Thoracic aorta (tissue), 2 donors: ENCODE results near the gene BCL2L11. TPM values are rescaled to one million over a fixed set of nuclear protein-coding genes. Genes with fewer than 3 reads are reported as not detected.

Experiments used
- ATAC-seq: fragments of 150-250 bp; one replicate; pipeline ENCODE4 v1.8.0; 2017; ENCODE audit warnings: low read depth; ENCODE audit not compliant: insufficient number of reproducible peaks, low FRiP score
- DNase-seq: peaks from one replicate; pipeline ENCODE4 v3.0.0-alpha.2; 2020; ENCODE audit warnings: low spot score
- H3K27ac ChIP-seq, 2 donors: fragments of 200-600 bp; sonication (generic); 1 replicate in 1 of 2; 2 replicates in 1 of 2; pipeline ENCODE4 v1.5.1; 2016; ENCODE audit warnings: mild to moderate bottlenecking in 2 of 2, moderate library complexity in 2 of 2
- H3K27me3 ChIP-seq: fragments of 200-600 bp; sonication (generic); replicated peaks from 2 replicates; pipeline ENCODE4 v1.6.0; 2016; ENCODE audit warnings: mild to moderate bottlenecking; ENCODE audit not compliant: insufficient read depth
- H3K36me3 ChIP-seq: fragments of 200-600 bp; sonication (generic); one replicate; pipeline ENCODE4 v1.5.1; 2016
- H3K4me1 ChIP-seq, 2 donors: fragments of 200-600 bp; sonication (generic); 1 replicate in 1 of 2; 2 replicates in 1 of 2; pipeline versions ENCODE4 v1.5.1 to v1.6.0; 2016; ENCODE audit warnings: low read depth in 2 of 2, mild to moderate bottlenecking in 1 of 2; ENCODE audit not compliant: control insufficient read depth in 1 of 2
- H3K4me3 ChIP-seq: fragments of 200-600 bp; sonication (generic); 2 replicates; pipeline ENCODE4 v1.5.1; 2016; ENCODE audit warnings: mild to moderate bottlenecking
- H3K9me3 ChIP-seq: fragments of 200-600 bp; sonication (generic); 2 replicates; pipeline ENCODE4 v1.5.1; 2016
- total RNA-seq, 2 donors: library from RNA; depleted of rRNA; stranded (reverse); fragments of >200 nt; gene quantifications; one replicate each; pipeline versions ENCODE4 v1.1.0 to v1.2.3, GENCODE V29; 2016
- TF ChIP-seq, protein P1 (sequence below): fragments of 200-600 bp; sonication (generic); IDR thresholded peaks from one replicate; pipeline ENCODE4 v1.5.1; 2019; ENCODE audit warnings: antibody characterized with exemption

The BCL2L11 gene
- total RNA-seq, 2 donors from 2014 or later: 16.4 to 17.4 TPM

DNA sequence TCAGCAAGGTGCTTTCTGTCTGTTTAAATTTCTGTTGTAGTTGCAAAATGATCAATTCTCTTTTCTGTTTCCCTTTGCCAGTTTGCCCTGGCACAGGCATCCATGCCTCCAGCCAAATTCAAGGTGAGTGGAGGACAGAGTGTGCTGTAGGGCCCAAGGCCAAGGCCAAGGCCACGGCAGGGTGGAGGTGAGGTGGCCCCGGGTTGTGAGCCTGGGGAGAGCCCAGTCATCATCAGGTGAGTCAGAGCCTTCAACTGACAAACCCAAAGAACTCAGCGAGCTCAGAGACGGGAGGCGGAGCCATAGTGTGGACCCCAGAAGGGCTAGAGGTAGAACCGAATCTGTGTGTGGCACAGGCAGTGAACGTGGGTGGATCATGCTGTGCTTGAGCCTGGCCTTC lies 55.7 kb downstream of the BCL2L11 start:
- Histone ChIP-seq H3K27me3 (no peaks in the 10 kb centered on the region), H3K9me3 (no peaks in the 10 kb centered on the region), H3K27ac (no peak overlapping the region), H3K4me3 (no peak overlapping the region), H3K36me3 (no peaks in the 10 kb centered on the region), H3K4me1 (no peaks in the 10 kb centered on the region)
- no peak for ATAC-seq
- TF ChIP-seq, protein P1, sequence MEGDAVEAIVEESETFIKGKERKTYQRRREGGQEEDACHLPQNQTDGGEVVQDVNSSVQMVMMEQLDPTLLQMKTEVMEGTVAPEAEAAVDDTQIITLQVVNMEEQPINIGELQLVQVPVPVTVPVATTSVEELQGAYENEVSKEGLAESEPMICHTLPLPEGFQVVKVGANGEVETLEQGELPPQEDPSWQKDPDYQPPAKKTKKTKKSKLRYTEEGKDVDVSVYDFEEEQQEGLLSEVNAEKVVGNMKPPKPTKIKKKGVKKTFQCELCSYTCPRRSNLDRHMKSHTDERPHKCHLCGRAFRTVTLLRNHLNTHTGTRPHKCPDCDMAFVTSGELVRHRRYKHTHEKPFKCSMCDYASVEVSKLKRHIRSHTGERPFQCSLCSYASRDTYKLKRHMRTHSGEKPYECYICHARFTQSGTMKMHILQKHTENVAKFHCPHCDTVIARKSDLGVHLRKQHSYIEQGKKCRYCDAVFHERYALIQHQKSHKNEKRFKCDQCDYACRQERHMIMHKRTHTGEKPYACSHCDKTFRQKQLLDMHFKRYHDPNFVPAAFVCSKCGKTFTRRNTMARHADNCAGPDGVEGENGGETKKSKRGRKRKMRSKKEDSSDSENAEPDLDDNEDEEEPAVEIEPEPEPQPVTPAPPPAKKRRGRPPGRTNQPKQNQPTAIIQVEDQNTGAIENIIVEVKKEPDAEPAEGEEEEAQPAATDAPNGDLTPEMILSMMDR: no peak
- no peak for DNase-seq

GRCh38 chr2:111176867-111177266 lies 56.2 kb downstream of the BCL2L11 start:
- Histone ChIP-seq H3K27me3 (no peaks in the 10 kb centered on the region), H3K4me3 (no peak overlapping the region), H3K36me3 (no peaks in the 10 kb centered on the region), H3K4me1 (no peaks in the 10 kb centered on the region), H3K9me3 (no peaks in the 10 kb centered on the region), H3K27ac (no peak overlapping the region)
- DNase-seq (no peak), ATAC-seq (no peak)
- TF ChIP-seq, protein P1: no peak

DNA sequence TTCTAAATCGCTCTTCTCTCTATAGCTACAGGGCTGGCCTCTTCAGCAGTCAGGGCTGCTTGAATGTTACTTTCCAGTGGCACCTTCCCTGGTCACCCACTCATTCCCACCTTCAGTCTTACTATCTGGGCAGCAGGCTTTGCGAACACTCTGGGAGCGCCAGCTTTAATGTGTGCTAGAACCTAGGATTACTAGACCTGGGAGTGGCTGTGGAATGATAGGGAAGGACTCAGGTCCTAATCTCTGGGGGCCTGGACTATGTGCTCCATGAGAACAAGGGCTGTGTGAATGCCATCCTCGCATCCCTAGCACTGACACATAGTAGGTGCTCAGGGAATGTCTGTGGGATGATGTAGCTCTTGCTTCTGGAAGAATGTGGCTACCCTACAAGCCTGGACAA lies 57.6 kb downstream of the BCL2L11 start:
- ATAC-seq: no peak
- Histone ChIP-seq H3K27ac (no peak overlapping the region), H3K9me3 (no peaks in the 10 kb centered on the region), H3K4me3 (no peak overlapping the region), H3K27me3 (no peaks in the 10 kb centered on the region), H3K36me3 (no peaks in the 10 kb centered on the region), H3K4me1 (no peaks in the 10 kb centered on the region)
- DNase-seq: no peak
- TF ChIP-seq, protein P1: no peak

DNA sequence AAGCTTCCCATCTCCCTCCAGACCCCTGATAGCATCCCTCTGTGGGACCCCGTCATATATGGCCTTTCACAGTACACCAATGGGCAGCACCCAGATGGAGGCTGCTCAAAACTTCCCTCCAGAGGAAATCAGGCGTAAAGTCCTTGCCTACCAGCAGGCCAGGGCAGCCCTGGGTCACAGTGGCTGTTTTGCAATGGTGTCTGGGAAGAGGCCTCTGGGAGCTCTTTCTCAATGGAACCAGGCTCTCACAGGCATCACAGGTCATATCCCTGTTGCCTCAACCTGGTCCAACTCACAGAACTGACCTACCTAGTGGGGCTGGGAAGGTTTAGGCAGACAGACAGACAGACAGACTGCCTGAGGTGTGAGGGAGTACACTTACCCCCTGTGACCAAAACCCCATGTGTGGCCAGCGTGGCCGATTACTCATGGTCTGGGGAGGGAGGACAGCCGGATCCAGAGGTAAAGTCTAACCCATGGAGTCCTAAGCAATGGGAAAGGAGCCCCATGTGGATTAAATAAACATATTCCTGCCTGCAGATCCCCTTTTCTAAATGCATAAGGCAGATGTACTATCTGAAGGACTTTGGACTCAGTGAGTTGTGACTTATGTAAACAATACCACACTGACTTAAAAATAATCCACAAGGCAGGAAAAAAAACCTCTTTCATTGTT lies 58.2 kb downstream of the BCL2L11 start:
- TF ChIP-seq, protein P1: no peak
- H3K9me3 ChIP-seq: no peaks in the 10 kb centered on the region
- no peaks in the 10 kb centered on the region for H3K4me1 ChIP-seq
- DNase-seq (no peak), ATAC-seq (no peak)
- no peak overlapping the region for H3K4me3 ChIP-seq
- H3K27ac ChIP-seq: no peak overlapping the region
- no peaks in the 10 kb centered on the region for H3K27me3 ChIP-seq
- H3K36me3 ChIP-seq: no peaks in the 10 kb centered on the region

- no peaks in the 10 kb centered on the region for H3K27me3 ChIP-seq
- DNase-seq (no peak), ATAC-seq (no peak)
- H3K4me1 ChIP-seq: peaks cover 14 to 19% of the 10 kb centered on the region in 2 donors
- H3K9me3 ChIP-seq: no peaks in the 10 kb centered on the region
- H3K36me3 ChIP-seq: no peaks in the 10 kb centered on the region
- H3K27ac ChIP-seq: no peak overlapping the region
- TF ChIP-seq, protein P1: no peak
- no peak overlapping the region for H3K4me3 ChIP-seq
These were observed 61.4 kb downstream of the BCL2L11 start for GRCh38 chr2:111182121-111182520.
